Gastrocnemius medialis (tissue), 4 donors: ENCODE measurements around the gene CHAC1.

ENCODE experiments used
- POLR2A ChIP-seq, 2 donors: fragments of 450-650 bp; IDR thresholded peaks; one replicate each; pipeline ENCODE4 v1.6.1; 2017; ENCODE audit warnings: antibody characterized with exemption in 2 of 2, mild to moderate bottlenecking in 2 of 2, moderate library complexity in 2 of 2
- TF ChIP-seq, protein P1 (sequence below), 5 experiments: fragments of 450-650 bp in 3 of 5; fragments of 200-600 bp in 2 of 5; sonication (generic) in 2 of 5; IDR thresholded peaks in 4 of 5; conservative IDR thresholded peaks in 1 of 5; 1 replicate in 4 of 5; 2 replicates in 1 of 5; pipeline ENCODE4 v1.5.1; 2016 to 2019; ENCODE audit warnings: antibody characterized with exemption in 5 of 5, mild to moderate bottlenecking in 3 of 5, moderate library complexity in 3 of 5

- TF ChIP-seq, protein P1, sequence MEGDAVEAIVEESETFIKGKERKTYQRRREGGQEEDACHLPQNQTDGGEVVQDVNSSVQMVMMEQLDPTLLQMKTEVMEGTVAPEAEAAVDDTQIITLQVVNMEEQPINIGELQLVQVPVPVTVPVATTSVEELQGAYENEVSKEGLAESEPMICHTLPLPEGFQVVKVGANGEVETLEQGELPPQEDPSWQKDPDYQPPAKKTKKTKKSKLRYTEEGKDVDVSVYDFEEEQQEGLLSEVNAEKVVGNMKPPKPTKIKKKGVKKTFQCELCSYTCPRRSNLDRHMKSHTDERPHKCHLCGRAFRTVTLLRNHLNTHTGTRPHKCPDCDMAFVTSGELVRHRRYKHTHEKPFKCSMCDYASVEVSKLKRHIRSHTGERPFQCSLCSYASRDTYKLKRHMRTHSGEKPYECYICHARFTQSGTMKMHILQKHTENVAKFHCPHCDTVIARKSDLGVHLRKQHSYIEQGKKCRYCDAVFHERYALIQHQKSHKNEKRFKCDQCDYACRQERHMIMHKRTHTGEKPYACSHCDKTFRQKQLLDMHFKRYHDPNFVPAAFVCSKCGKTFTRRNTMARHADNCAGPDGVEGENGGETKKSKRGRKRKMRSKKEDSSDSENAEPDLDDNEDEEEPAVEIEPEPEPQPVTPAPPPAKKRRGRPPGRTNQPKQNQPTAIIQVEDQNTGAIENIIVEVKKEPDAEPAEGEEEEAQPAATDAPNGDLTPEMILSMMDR (IDR thresholded peaks at IDR 0.05 in 4 of 5, conservative IDR thresholded peaks at IDR 0.05 in 1 of 5), result no peak
- TF ChIP-seq POLR2A (IDR thresholded peaks at IDR 0.05), result no peak
Observed at GRCh38 chr15:40964634-40965033, 11.4 kb downstream of the CHAC1 start.
